ENCODE measurements around the gene FILIP1L. TPM values are rescaled to one million over a fixed set of nuclear protein-coding genes. Genes with fewer than 3 reads are reported as not detected.

The FILIP1L gene
- total and polyA plus RNA-seq, 8 donors = 10.6 to 98.4 (median 57.0) TPM

GRCh38 chr3:100073049-100073713 lies 41.1 kb downstream of the FILIP1L start:
- Histone ChIP-seq H3K27me3 (no peaks in the 10 kb centered on the region), H3K36me3 (no peaks in the 10 kb centered on the region), H3K4me3 (no peak overlapping the region), H3K9me3 (no peaks in the 10 kb centered on the region), H3K27ac (peak overlapping the region in 4 of 5 donors; percentile 17 to 72 (median 60)), H3K4me1 (peaks cover 20 to 70% (median 30%) of the 10 kb centered on the region in 4 donors)
- intact Hi-C loops (cut with DNase I; ENCODE audit: low total_unique reads) = loop anchor here (10.0 kb wide), 1 partner anchor 238 kb away; no protein-coding TSS in a partner anchor
- no peak for TF ChIP-seq POLR2A (IDR thresholded peaks at IDR 0.05)
- TF ChIP-seq POLR2AphosphoS5 (IDR thresholded peaks at IDR 0.05) = no peak
- TF ChIP-seq CTCF (IDR thresholded peaks at IDR 0.05) = no peak
- TF ChIP-seq EP300 (IDR thresholded peaks at IDR 0.05) = no peak
- DNase-seq = no peak
- WGBS, 5 donors = 60 to 78% (median 69%) methylated on average over 1 of the region's 1 CpG

GRCh38 chr3:100072326-100073048 lies 41.8 kb downstream of the FILIP1L start:
- peaks cover 19 to 71% (median 29%) of the 10 kb centered on the region in 4 donors for H3K4me1 ChIP-seq
- no peak for DNase-seq
- H3K9me3 ChIP-seq = no peaks in the 10 kb centered on the region
- peak overlapping the region in 2 of 5 donors; percentile 45 to 72 for H3K27ac ChIP-seq
- no peaks in the 10 kb centered on the region for H3K27me3 ChIP-seq
- intact Hi-C loops (cut with DNase I; ENCODE audit: low total_unique reads) = loop anchor here (10.0 kb wide), 1 partner anchor 238 kb away; no protein-coding TSS in a partner anchor
- no peaks in the 10 kb centered on the region for H3K36me3 ChIP-seq
- no peak overlapping the region for H3K4me3 ChIP-seq
- WGBS, 5 donors = 86 to 94% (median 90%) methylated on average over 3 of the region's 3 CpGs
- no peak for TF ChIP-seq POLR2AphosphoS5 (IDR thresholded peaks at IDR 0.05)
- no peak for TF ChIP-seq CTCF (IDR thresholded peaks at IDR 0.05)
- TF ChIP-seq EP300 (IDR thresholded peaks at IDR 0.05) = no peak

- intact Hi-C loops (cut with DNase I; ENCODE audit: low total_unique reads) = loop anchor here (10.0 kb wide), 1 partner anchor 185 kb away; no protein-coding TSS in a partner anchor
- Histone ChIP-seq H3K36me3 (no peaks in the 10 kb centered on the region), H3K27me3 (no peaks in the 10 kb centered on the region), H3K9me3 (no peaks in the 10 kb centered on the region), H3K4me3 (no peak overlapping the region), H3K27ac (peak overlapping the region in 2 of 5 donors; percentile 3 to 30), H3K4me1 (peaks cover 5 to 57% (median 13%) of the 10 kb centered on the region in 4 donors)
- 85 to 91% (median 87%) methylated on average over 3 of the region's 3 CpGs for WGBS, 5 donors
- no peak for TF ChIP-seq POLR2AphosphoS5 (IDR thresholded peaks at IDR 0.05)
- no peak for TF ChIP-seq POLR2A (IDR thresholded peaks at IDR 0.05)
- no peak for TF ChIP-seq CTCF (IDR thresholded peaks at IDR 0.05)
- TF ChIP-seq EP300 (IDR thresholded peaks at IDR 0.05) = no peak
- DNase-seq = no peak
Measured at GRCh38 chr3:100069472-100069871, 44.8 kb downstream of the FILIP1L start.

GRCh38 chr3:100068826-100069225 lies 45.5 kb downstream of the FILIP1L start:
- H3K4me1 ChIP-seq = peaks cover 5 to 53% (median 10%) of the 10 kb centered on the region in 4 donors
- H3K27me3 ChIP-seq = no peaks in the 10 kb centered on the region
- no peak overlapping the region for H3K4me3 ChIP-seq
- 8 to 25% (median 22%) methylated on average over 5 of the region's 5 CpGs for WGBS, 5 donors
- no peaks in the 10 kb centered on the region for H3K9me3 ChIP-seq
- H3K27ac ChIP-seq = peak overlapping the region in 2 of 5 donors; percentile 3 to 30
- H3K36me3 ChIP-seq = no peaks in the 10 kb centered on the region
- TF ChIP-seq CTCF (IDR thresholded peaks at IDR 0.05) = peak in 5 of 7 experiments; percentile 63 to 83 (median 72)
- TF ChIP-seq POLR2A (IDR thresholded peaks at IDR 0.05) = no peak
- TF ChIP-seq EP300 (IDR thresholded peaks at IDR 0.05) = no peak
- peak in 1 of 3 donors; percentile 62 for TF ChIP-seq POLR2AphosphoS5 (IDR thresholded peaks at IDR 0.05)
- DNase-seq = peak; percentile 80 to 89
- intact Hi-C loops (cut with DNase I; ENCODE audit: low total_unique reads) = loop anchor here (10.0 kb wide), 1 partner anchor 186 kb away; no protein-coding TSS in a partner anchor

Measured in stomach (tissue), 9 donors.